GM21723 (cell line): Measurements from ENCODE around the gene GFOD1.
"Not testable (repeated sequence)": the region's sequence is repeated elsewhere in the genome, so short reads cannot be mapped to it uniquely, and the experiment has no call there.

ENCODE experiments used
- ATAC-seq: cut with Tn5 transposase; IDR thresholded peaks from one replicate; pipeline ENCODE4 v1.9.1; 2021; ENCODE audit warnings: mild to moderate bottlenecking, moderate library complexity; ENCODE audit not compliant: unreplicated experiment

GFOD1 gene

DNA sequence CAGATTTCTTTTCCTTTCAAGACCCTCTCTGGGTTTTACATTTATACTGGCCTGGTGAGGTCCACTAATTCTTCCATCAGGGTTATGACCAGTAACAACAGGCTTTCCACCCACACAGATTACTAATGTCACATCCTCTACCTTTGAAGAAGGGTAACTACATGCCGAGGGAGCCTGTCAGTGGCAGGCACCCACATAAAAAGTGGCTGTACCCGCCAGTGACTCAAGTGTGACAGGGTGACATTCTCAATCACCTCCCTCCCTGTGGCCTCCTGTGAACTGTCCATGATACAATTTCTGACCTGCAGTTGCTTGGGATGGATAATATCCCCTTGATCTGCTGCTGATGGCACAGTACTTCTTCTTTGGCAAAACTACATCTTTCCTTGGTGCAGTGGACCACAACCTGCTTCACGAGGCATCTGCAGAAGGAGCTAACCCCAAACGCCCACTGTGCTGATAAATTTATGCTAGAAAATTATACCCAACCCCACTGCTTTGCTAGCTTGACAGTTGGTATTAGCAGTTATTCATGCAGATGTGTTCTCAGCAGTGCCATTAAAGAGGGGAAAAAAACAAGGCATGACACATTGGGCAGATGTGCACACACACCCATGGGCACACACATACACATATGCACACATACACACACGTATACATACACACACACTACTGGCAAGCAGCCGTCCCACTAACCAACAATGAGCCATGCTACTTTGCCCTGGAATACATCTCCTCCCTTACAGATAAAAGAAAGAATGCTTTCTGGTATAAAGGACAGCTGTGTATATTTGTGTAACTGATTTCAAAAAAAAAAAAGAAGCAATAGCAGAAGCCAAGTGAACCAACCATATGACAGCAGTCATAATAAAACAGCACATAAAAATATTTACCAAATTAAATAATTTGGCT, 20.8 kb downstream of the GFOD1 start:
- ATAC-seq = peak; percentile 51

DNA sequence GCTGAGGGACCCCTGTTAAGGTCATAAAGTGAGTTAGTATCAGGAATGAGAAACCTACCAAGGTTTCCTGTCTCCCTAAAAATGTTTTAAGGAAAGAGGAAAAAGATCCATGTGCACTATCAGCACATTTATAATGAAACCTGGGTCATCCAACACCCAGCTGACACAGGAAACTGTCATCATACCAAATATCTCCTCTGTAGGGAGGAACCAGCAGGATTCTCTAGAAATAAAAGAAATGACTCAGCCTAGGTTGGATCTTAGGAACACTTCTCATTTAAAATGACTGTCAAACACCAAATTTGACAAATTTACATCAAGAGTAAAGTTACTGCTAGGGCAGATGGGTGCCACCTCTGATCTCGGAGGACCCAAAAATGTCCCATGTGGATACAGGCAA, 21.7 kb downstream of the GFOD1 start:
- no peak for ATAC-seq

DNA sequence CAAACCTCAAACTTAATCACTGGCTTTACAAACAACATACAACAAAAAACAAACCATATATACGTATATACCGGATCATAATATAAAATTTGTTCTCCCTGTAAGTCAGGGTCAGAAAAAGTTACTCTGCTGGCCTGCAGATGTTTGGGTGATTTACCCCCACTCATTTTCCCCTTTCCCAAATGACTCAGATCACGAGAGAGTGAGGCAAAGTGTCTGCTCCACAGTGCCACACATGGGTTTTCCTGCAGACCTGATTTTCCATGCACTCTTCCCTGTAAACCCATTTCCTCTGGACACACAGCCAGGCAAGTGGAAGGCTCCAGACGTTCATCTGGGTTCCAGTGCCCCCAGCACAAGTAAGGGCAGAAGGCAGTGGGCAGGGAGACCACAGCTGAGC, 23.5 kb downstream of the GFOD1 start:
- ATAC-seq = no peak

DNA sequence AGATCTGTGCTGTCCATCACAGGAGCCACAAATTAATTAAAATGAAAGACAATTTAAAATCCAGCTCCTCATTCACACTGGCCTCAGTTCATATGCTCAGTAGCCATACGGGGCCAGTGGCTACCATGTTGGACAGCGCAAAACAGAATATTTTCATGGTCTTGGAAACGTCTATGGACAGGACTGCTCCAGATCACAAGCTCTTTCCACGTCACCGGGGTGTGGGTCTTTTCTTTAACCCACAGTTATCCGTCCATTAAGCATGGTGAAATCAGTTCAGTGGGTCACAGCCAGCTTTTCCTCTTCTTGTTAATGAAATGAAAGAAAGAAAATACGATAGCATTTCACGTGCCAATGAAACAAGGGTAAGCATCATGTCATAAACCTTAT, 24.1 kb downstream of the GFOD1 start:
- no peak for ATAC-seq

DNA sequence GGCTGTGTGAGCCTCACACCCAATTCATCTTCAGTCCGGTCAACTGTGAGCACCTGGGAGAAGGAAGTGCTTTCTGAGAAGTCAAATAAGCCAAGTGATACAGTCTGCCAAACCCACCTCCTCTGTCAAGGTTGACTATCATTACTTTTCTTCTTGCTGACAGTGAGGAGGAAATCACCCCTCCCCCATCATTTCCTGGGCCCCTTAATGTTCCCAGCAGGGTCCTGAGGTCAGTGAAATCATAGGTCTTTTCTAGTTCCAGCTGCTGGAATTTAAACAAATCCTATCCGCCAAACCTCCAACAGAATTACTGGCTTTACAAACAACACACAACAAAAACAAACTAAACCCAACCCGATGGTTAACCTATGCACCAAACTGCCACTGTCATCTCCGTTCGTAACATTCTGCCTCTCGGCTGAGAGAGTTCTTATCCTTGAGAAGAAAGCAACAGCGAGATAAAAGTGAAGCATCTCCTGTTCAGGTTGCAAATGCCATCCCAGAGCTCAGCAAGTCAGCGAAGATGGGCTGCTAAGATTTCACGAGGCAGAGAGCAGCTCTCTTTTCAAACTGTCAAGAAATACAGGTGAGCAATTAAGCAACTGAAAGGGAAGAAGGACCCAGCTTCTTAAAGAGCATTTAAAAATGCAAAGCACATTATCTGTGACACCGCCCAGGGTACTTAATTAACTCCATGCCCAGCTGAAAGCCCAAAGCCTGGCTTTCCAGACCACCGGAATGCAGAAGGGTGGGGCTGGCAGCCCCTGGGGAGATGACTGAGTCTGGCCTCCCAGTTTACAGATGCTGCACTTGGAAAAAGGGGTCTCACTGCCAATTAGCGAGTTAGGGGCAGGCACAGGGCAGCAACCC, 24.7 kb downstream of the GFOD1 start:
- ATAC-seq = no peak

GRCh38 chr6:13461805-13462204, 25.6 kb downstream of the GFOD1 start:
- no peak for ATAC-seq

DNA sequence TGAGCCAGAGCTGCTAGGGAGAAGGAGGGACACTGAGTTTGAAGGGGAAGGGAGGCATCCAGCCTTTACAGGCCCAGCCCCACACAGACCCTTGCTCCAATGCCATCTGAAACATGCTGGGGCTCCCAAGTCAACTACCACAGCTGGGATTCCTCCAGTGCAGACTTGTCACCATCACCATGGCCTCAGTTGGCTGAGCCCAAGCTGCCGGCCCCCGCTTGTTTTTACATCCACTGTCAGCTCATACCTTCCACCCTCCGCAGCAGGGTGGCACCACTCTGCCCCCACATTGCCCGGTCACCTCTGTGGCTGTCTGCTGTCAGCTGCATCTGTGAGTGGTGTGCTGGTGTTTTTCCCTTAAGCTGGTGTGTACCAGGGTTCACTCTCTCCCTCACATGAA, 26.1 kb downstream of the GFOD1 start:
- ATAC-seq = no peak

GRCh38 chr6:13460289-13460688, 27.1 kb downstream of the GFOD1 start:
- not testable (repeated sequence) for ATAC-seq

DNA sequence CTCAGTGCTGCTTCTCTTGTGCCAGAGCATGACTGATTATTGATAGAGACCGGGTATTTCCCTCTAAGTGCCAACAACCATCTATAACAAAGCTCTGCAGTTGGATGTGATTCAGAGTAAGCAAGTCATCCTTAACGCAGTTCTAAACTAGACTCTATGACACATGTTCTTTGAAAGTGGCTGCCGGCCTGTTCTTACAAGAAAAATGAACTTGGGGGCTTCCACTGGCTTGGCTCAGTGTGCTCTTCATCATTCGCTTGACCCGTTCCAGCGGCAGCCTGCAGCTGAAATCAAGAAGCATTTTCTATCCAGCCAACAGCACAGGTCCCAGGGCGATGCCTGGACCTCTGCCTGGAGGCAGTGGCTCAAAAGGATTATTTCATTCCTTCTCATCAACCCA, 29.8 kb downstream of the GFOD1 start:
- ATAC-seq = no peak

DNA sequence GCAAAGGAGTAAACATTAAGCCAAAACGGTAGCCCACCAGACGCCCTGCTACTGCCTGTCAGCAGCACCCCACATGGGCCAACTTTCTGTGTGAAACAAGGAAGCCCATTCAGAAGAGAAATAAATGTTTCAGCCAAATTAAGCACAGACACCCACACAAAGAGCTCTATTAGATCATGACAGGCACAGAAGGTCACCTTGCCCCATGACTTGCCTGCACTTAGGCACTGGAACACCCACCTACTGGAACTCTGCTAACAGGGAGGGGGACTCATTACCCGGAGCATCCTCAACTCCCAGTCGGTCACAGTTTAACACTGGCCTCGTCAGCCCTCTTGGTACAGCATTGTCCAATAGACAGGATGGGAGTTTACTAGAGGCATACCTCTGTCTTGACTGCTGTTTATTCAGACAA, 31.8 kb downstream of the GFOD1 start:
- ATAC-seq = no peak

DNA sequence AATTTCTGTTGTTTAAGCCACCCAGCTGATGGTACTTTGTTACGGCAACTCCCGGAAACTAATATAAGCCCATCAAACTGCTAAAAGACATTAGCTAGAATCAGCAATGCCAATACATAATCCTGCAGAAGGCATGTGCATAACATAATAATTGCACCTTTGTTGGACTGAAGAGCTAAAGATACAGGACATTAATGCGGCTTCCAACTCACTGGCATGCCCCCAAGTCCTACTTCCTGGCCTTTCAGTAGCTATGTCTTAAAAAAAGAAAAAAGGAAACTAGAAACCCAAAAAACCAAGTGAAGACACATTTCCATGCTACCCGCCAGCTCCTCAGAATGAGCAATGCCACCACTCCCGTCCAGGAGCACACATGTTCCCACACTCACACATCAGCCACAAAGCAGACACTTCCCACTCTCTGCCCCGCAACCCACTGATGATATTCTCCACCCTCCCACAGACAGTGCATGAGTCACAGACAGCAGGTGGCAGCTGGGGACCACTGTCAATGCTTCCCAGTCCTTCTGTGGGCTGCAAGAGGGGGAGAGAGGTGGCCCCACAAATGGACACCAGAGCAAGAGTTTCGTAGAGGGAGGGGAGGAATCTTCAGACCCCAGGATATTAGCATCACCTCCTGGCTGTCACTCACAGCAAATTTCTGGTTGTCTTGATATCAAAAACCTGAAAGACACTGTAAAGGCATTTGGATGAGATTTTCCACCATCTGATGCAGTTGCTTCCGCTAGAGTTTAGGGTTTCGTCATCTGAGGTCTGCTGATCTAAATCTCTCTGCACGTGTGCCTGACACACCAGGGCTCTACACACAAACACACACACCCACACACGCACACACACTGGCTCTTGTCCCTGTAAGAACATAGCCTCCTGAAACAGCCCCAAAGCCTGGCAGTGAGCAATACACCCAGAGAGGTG, 32.8 kb downstream of the GFOD1 start:
- ATAC-seq = peak; percentile 42

- no peak for ATAC-seq
Observed at GRCh38 chr6:13453771-13454251, 33.6 kb downstream of the GFOD1 start.

- no peak for ATAC-seq
Observed at GRCh38 chr6:13453153-13453552, 34.2 kb downstream of the GFOD1 start.

DNA sequence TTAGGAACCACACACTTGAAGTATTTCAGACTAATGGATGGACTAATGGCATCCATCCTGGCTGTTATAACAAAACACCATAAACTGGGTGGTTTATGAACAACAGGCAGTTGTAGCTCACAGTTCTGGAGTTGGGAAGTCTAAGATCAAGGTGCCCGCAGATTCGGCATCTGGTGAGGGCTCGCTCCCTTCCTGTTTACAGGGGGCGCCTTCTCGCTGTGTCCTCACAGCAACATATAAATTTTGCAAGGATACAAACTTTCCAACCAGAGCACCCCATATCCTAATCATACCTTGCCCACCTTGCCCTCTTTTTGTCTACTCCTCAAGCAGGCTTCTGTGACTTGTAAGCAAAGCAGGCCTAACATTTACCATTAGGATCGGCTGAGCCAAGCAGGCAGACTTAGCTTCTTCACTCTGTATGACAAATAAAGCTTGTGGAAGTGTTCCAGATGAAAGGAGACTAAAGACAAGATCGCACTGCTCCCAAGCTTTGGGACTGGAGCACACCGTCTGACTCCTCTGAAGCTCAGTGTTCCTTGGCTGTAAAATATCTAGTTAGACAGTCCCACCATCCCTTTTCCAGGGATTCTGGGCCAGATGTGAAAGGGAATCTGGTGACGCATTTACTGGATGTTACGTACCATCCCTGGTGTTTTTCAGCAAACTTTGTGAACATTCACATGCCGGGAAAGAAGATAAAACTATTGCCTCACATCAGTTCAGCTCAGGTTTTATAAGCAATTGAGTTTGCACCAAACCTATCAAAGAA, 34.9 kb downstream of the GFOD1 start:
- no peak for ATAC-seq

GRCh38 chr6:13451181-13451895, 36.1 kb downstream of the GFOD1 start:
- ATAC-seq = no peak

- no peak for ATAC-seq
Observed at GRCh38 chr6:13450628-13451027, 36.8 kb downstream of the GFOD1 start.

- no peak for ATAC-seq
Observed at GRCh38 chr6:13447949-13448724, 39.3 kb downstream of the GFOD1 start.

GRCh38 chr6:13446381-13446780, 41.0 kb downstream of the GFOD1 start:
- no peak for ATAC-seq

GRCh38 chr6:13445744-13446115, 41.7 kb downstream of the GFOD1 start:
- ATAC-seq = no peak
